Measurements from ENCODE around the gene COL26A1. TPM values are rescaled to one million over a fixed set of nuclear protein-coding genes. Genes with fewer than 3 reads are reported as not detected.

Gene COL26A1
- total RNA-seq, 1 donor from 2014 or later: 155 TPM

DNA sequence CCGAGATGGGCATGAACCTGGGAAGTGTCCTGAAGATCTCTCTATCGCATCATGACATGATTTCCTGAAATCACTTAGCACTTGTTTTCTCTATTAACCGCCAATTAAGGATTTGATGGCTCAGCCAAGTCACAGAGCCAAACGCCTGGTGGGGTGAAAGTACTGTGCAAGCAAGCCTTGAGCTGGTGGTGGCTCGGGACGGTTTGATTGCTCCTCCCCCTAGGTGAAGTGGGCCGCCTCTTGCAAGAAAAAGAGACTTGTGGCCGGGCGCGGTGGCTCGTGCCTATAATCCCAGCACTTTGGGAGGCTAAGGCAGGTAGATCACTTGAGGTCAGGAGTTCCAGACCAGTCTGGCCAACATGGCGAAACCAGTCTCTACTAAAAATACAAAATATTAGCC, 50.3 kb downstream of the COL26A1 start:
- DNase-seq (ENCODE audit: low spot score): no peak
- TF ChIP-seq CTCF (IDR thresholded peaks at IDR 0.05): no peak
- Mint-ChIP-seq H3K36me3 (ENCODE audit: low read depth) (peaks cover 3% of the 10 kb centered on the region), H3K4me1 (ENCODE audit: low read depth) (peaks cover 26% of the 10 kb centered on the region), H3K9me3 (ENCODE audit: low read depth) (peaks cover 9% of the 10 kb centered on the region), H3K4me3 (ENCODE audit: unreplicated experiment) (no peak overlapping the region), H3K27me3 (ENCODE audit: low read depth) (no peaks in the 10 kb centered on the region), H3K27ac (ENCODE audit: unreplicated experiment) (no peak overlapping the region)

GRCh38 chr7:101418694-101419093, 56.0 kb downstream of the COL26A1 start:
- Mint-ChIP-seq H3K27ac (ENCODE audit: unreplicated experiment) (no peak overlapping the region), H3K4me3 (ENCODE audit: unreplicated experiment) (no peak overlapping the region), H3K4me1 (ENCODE audit: low read depth) (no peaks in the 10 kb centered on the region), H3K27me3 (ENCODE audit: low read depth) (no peaks in the 10 kb centered on the region), H3K36me3 (ENCODE audit: low read depth) (no peaks in the 10 kb centered on the region), H3K9me3 (ENCODE audit: low read depth) (no peaks in the 10 kb centered on the region)
- no peak for TF ChIP-seq CTCF (IDR thresholded peaks at IDR 0.05)
- no peak for DNase-seq (ENCODE audit: low spot score)

DNA sequence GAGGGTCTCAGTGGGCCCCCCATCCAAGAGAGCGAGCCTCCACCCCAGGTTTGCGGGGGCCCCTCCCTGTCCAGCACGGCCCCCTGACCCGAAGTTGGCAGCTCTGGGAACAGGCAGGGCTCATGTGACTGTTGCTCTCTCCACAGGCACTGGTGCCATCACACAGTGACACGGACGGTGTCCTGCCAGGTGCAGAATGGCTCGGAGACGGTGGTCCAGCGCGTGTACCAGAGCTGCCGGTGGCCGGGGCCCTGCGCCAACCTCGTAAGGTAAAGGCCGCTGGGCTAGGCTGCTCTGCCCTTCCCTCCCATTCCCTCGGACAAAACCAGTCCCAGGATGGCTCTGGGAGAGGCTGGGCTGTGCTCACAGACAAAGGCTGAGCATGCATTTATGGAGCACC, 57.2 kb downstream of the COL26A1 start:
- no peaks in the 10 kb centered on the region for H3K27me3 Mint-ChIP-seq (ENCODE audit: low read depth)
- H3K36me3 Mint-ChIP-seq (ENCODE audit: low read depth): no peaks in the 10 kb centered on the region
- H3K4me1 Mint-ChIP-seq (ENCODE audit: low read depth): no peaks in the 10 kb centered on the region
- no peak for DNase-seq (ENCODE audit: low spot score)
- no peak for TF ChIP-seq CTCF (IDR thresholded peaks at IDR 0.05)
- H3K9me3 Mint-ChIP-seq (ENCODE audit: low read depth): no peaks in the 10 kb centered on the region
- no peak overlapping the region for H3K27ac Mint-ChIP-seq (ENCODE audit: unreplicated experiment)
- H3K4me3 Mint-ChIP-seq (ENCODE audit: unreplicated experiment): no peak overlapping the region

DNA sequence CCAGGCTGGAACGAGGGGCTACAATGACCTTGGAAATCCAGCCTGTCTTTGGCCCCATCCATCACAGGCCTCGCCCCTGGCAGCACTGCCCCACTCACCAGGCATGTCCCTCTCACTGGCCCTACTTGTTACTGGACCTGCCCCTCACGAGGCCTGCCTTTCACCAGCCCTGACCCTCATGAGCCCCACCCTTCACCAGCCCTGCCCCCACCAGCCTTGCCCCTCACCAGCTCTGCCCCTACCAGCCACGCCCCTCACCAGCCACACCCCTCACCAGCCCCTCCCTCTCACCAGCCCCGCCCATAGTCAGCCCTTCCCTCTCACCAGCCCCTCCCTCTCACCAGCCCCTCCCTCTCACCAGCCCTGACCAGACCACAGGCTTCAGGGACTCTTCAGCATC, 57.8 kb downstream of the COL26A1 start:
- Mint-ChIP-seq H3K27ac (ENCODE audit: unreplicated experiment) (no peak overlapping the region), H3K4me1 (ENCODE audit: low read depth) (no peaks in the 10 kb centered on the region), H3K36me3 (ENCODE audit: low read depth) (no peaks in the 10 kb centered on the region), H3K27me3 (ENCODE audit: low read depth) (no peaks in the 10 kb centered on the region), H3K9me3 (ENCODE audit: low read depth) (no peaks in the 10 kb centered on the region), H3K4me3 (ENCODE audit: unreplicated experiment) (no peak overlapping the region)
- DNase-seq (ENCODE audit: low spot score): no peak
- no peak for TF ChIP-seq CTCF (IDR thresholded peaks at IDR 0.05)

GRCh38 chr7:101422356-101423195, 59.9 kb downstream of the COL26A1 start:
- no peak for DNase-seq (ENCODE audit: low spot score)
- Mint-ChIP-seq H3K27me3 (ENCODE audit: low read depth) (no peaks in the 10 kb centered on the region), H3K4me1 (ENCODE audit: low read depth) (no peaks in the 10 kb centered on the region), H3K27ac (ENCODE audit: unreplicated experiment) (no peak overlapping the region), H3K9me3 (ENCODE audit: low read depth) (no peaks in the 10 kb centered on the region), H3K4me3 (ENCODE audit: unreplicated experiment) (no peak overlapping the region), H3K36me3 (ENCODE audit: low read depth) (peaks cover 1% of the 10 kb centered on the region)
- no peak for TF ChIP-seq CTCF (IDR thresholded peaks at IDR 0.05)
